K562 (cell line): ENCODE data around the gene DLGAP1. TPM values are rescaled to one million over a fixed set of nuclear protein-coding genes. Genes with fewer than 3 reads are reported as not detected.
A peak's percentile ranks its signal among the peaks of the same experiment; 100 is the strongest.

ENCODE experiments used
- CBX5 ChIP-seq: IDR thresholded peaks from 2 replicates; pipeline ENCODE4 v1.6.1; 2014; ENCODE audit warnings: low read depth, borderline replicate concordance
- CREB1 ChIP-seq, 2 experiments: sonication (generic) in 1 of 2; formaldehyde crosslinking in 1 of 2; IDR thresholded peaks; 2 replicates each; pipeline versions ENCODE4 v1.6.1 to v1.8.0; 2012 to 2022; ENCODE audit warnings: inconsistent platforms in 1 of 2, mild to moderate bottlenecking in 1 of 2, missing genetic modification reagents in 1 of 2, moderate library complexity in 1 of 2
- GABPB2 ChIP-seq: fragments of 250-450 bp; sonication (Bioruptor Pico); conservative IDR thresholded peaks from 2 replicates; pipeline ENCODE4 v1.5.1; 2021; ENCODE audit warnings: mild to moderate bottlenecking
- GATAD2B ChIP-seq: fragments of 450-650 bp; IDR thresholded peaks from 2 replicates; pipeline ENCODE4 v1.6.1; 2017; ENCODE audit warnings: mild to moderate bottlenecking, borderline replicate concordance
- HDAC2 ChIP-seq: fragments of 450-650 bp; IDR thresholded peaks from 2 replicates; pipeline ENCODE4 v1.6.1; 2016; ENCODE audit warnings: mild to moderate bottlenecking
- HMGN3 ChIP-seq: IDR thresholded peaks from 2 replicates; pipeline ENCODE4 v1.6.1; 2011; ENCODE audit warnings: borderline replicate concordance, low read depth, mild to moderate bottlenecking, mixed read lengths, low read length; ENCODE audit not compliant: insufficient read length; ENCODE audit errors: extremely low read depth
- HNRNPK ChIP-seq: fragments of 200-400 bp; formaldehyde crosslinking; IDR thresholded peaks from one replicate; pipeline ENCODE4 v1.6.1; 2018; ENCODE audit warnings: mild to moderate bottlenecking, low read depth, low read length; ENCODE audit not compliant: poor library complexity, severe bottlenecking
- KHSRP ChIP-seq: fragments of 450-650 bp; IDR thresholded peaks from 2 replicates; pipeline ENCODE4 v1.6.1; 2017
- MED1 ChIP-seq: sonication (generic); formaldehyde crosslinking; IDR thresholded peaks from 2 replicates; pipeline ENCODE4 v1.8.1; 2023; ENCODE audit warnings: missing genetic modification reagents, borderline replicate concordance
- MXI1 ChIP-seq: IDR thresholded peaks from 2 replicates; pipeline ENCODE4 v1.6.1; 2011; ENCODE audit warnings: low read depth, mild to moderate bottlenecking, improper control_type of control experiment, low read length
- NR2C1 ChIP-seq, 2 experiments: fragments of 450-650 bp; IDR thresholded peaks; 2 replicates each; pipeline ENCODE4 v1.6.1; 2017; ENCODE audit warnings: mild to moderate bottlenecking in 2 of 2, antibody characterized with exemption in 1 of 2, inconsistent platforms in 1 of 2, missing compliant biosample characterization in 1 of 2, missing genetic modification characterization in 1 of 2
- RBM15 ChIP-seq: fragments of 200-400 bp; formaldehyde crosslinking; IDR thresholded peaks from 2 replicates; pipeline ENCODE4 v1.6.1; 2018; ENCODE audit warnings: mild to moderate bottlenecking, low read length, moderate library complexity; ENCODE audit not compliant: insufficient read depth
- RBM39 ChIP-seq: fragments of 200-400 bp; formaldehyde crosslinking; optimal IDR thresholded peaks from 2 replicates; pipeline ENCODE3; 2018; ENCODE audit warnings: low read depth, low read length
- ZNF324 ChIP-seq: fragments of 250-450 bp; sonication (Bioruptor Pico); IDR thresholded peaks from 2 replicates; pipeline ENCODE4 v1.4.0; 2020; ENCODE audit warnings: mild to moderate bottlenecking
- ZNF589 ChIP-seq: fragments of 200-800 bp; sonication (Bioruptor generic); IDR thresholded peaks from 2 replicates; pipeline ENCODE4 v1.6.1; 2016; ENCODE audit warnings: low read depth, missing genetic modification characterization, missing compliant biosample characterization
- polyA plus RNA-seq, 8 experiments: library from polyadenylated mRNA; depleted of rRNA in 4 of 8; stranded (reverse) in 5 of 8; unstranded in 3 of 8; fragments of >200 nt; fragmentation: Nextera tagmentation in 2 of 8; fragmentation: Illumina TruSeq in 1 of 8; extraction: Ambion mirVana in 2 of 8; extraction: Trizol in 1 of 8; gene quantifications; 2 replicates each; pipeline versions ENCODE4 v1.2.1 to v1.2.3, GENCODE V29; 2011 to 2014; ENCODE audit warnings: inconsistent platforms in 1 of 8, missing spikeins in 1 of 8
- total RNA-seq, 7 experiments: library from RNA; depleted of rRNA in 6 of 7; stranded (reverse); fragments of >200 nt in 6 of 7; fragmentation: Illumina TruSeq in 2 of 7; extraction: Trizol in 2 of 7; gene quantifications; 2 replicates each; pipeline versions ENCODE4 v1.2.1 to v1.2.3, GENCODE V29; 2011 to 2021; ENCODE audit warnings: low replicate concordance in 1 of 7
- TF ChIP-seq, protein P1 (sequence below): sonication (generic); formaldehyde crosslinking; IDR thresholded peaks from 2 replicates; pipeline ENCODE4 v1.8.1; 2023; ENCODE audit warnings: missing genetic modification reagents, mild to moderate bottlenecking, borderline replicate concordance
- TF ChIP-seq, protein P2 (sequence below): IDR thresholded peaks from 2 replicates; pipeline ENCODE4 v1.6.1; 2012; ENCODE audit warnings: low read depth, low read length, improper control_type of control experiment, borderline replicate concordance
- TF ChIP-seq, protein P3 (sequence below): fragments of 200-400 bp; formaldehyde crosslinking; IDR thresholded peaks from 2 replicates; pipeline ENCODE4 v1.6.1; 2017; ENCODE audit warnings: mild to moderate bottlenecking, low read depth, low read length, moderate library complexity

The DLGAP1 gene
- total and polyA plus RNA-seq, 9 of the 15 experiments (the other 6 are each of a cell fraction or from before 2014, with no cell fraction given): 0.04 to 0.22 (median 0.08) TPM

DNA sequence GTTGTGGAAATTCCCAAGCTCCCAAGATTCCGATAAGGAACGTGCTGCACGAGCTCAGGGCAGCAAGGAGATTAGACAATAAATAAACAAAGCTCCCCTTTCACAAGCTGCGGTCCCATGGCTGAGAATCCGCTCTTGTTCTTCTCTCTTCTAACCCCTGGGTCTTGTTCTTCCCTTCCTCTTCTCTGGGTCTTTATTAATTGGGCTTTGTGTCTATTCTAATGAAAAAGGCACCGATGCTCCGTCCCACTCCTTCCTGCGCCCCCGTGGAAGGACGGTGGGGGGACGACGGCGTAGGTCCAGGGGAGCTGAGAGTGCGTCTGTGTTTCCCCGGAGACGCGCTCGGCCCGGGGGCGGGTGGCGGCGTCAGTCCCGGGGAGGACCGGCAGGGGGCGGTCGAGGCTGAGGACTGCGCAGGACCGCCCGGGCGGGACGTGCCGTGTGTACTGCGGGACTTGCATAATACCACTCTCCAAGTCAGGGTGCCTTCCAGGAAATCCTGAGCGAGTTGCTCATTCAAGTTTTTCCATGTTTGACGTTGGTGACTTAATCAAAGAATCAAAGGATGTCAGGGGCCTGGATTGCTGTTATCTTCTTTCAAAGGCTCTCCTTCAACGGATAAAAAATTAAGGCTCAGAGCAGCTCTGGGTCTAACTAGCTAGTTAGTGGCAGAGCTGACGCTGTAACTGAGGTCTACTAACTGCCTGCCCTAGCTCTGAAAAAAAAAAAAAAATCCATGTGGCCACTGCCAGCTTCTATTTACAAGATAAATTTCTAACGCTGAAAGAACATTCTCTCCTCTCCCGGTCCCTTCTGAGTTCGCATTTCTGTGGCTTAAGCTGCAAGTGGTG, 683.8 kb downstream of the DLGAP1 start (continued):
- TF ChIP-seq CBX5 (no peak; the same call in 1 of the 2 replicates), MED1 (CRISPR knock-in tag) (no peak), HDAC2 (no peak), GATAD2B (peak; percentile 60; the same call in 1 of the 2 replicates), NR2C1 (IDR thresholded peaks at IDR 0.05) (no peak), NR2C1 (tag; IDR thresholded peaks at IDR 0.05) (no peak), ZNF589 (no peak), ZNF324 (no peak), HMGN3 (no peak), KHSRP (no peak), MXI1 (no peak), RBM39 (no peak), GABPB2 (CRISPR knock-in tag) (no peak), HNRNPK (no peak), CREB1 (IDR thresholded peaks at IDR 0.05) (no peak), CREB1 (CRISPR knock-in tag; IDR thresholded peaks at IDR 0.05) (peak; percentile 79), RBM15 (no peak)
- TF ChIP-seq, protein P1, sequence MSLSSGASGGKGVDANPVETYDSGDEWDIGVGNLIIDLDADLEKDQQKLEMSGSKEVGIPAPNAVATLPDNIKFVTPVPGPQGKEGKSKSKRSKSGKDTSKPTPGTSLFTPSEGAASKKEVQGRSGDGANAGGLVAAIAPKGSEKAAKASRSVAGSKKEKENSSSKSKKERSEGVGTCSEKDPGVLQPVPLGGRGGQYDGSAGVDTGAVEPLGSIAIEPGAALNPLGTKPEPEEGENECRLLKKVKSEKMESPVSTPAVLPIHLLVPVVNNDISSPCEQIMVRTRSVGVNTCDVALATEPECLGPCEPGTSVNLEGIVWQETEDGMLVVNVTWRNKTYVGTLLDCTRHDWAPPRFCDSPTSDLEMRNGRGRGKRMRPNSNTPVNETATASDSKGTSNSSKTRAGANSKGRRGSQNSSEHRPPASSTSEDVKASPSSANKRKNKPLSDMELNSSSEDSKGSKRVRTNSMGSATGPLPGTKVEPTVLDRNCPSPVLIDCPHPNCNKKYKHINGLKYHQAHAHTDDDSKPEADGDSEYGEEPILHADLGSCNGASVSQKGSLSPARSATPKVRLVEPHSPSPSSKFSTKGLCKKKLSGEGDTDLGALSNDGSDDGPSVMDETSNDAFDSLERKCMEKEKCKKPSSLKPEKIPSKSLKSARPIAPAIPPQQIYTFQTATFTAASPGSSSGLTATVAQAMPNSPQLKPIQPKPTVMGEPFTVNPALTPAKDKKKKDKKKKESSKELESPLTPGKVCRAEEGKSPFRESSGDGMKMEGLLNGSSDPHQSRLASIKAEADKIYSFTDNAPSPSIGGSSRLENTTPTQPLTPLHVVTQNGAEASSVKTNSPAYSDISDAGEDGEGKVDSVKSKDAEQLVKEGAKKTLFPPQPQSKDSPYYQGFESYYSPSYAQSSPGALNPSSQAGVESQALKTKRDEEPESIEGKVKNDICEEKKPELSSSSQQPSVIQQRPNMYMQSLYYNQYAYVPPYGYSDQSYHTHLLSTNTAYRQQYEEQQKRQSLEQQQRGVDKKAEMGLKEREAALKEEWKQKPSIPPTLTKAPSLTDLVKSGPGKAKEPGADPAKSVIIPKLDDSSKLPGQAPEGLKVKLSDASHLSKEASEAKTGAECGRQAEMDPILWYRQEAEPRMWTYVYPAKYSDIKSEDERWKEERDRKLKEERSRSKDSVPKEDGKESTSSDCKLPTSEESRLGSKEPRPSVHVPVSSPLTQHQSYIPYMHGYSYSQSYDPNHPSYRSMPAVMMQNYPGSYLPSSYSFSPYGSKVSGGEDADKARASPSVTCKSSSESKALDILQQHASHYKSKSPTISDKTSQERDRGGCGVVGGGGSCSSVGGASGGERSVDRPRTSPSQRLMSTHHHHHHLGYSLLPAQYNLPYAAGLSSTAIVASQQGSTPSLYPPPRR: peak; percentile 51; the same call in 1 of the 2 replicates
- TF ChIP-seq, protein P2, sequence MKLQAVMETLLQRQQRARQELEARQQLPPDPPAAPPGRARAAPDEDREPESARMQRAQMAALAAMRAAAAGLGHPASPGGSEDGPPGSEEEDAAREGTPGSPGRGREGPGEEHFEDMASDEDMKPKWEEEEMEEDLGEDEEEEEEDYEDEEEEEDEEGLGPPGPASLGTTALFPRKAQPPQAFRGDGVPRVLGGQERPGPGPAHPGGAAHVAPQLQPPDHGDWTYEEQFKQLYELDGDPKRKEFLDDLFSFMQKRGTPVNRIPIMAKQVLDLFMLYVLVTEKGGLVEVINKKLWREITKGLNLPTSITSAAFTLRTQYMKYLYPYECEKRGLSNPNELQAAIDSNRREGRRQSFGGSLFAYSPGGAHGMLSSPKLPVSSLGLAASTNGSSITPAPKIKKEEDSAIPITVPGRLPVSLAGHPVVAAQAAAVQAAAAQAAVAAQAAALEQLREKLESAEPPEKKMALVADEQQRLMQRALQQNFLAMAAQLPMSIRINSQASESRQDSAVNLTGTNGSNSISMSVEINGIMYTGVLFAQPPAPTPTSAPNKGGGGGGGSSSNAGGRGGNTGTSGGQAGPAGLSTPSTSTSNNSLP: no peak
- TF ChIP-seq, protein P3, sequence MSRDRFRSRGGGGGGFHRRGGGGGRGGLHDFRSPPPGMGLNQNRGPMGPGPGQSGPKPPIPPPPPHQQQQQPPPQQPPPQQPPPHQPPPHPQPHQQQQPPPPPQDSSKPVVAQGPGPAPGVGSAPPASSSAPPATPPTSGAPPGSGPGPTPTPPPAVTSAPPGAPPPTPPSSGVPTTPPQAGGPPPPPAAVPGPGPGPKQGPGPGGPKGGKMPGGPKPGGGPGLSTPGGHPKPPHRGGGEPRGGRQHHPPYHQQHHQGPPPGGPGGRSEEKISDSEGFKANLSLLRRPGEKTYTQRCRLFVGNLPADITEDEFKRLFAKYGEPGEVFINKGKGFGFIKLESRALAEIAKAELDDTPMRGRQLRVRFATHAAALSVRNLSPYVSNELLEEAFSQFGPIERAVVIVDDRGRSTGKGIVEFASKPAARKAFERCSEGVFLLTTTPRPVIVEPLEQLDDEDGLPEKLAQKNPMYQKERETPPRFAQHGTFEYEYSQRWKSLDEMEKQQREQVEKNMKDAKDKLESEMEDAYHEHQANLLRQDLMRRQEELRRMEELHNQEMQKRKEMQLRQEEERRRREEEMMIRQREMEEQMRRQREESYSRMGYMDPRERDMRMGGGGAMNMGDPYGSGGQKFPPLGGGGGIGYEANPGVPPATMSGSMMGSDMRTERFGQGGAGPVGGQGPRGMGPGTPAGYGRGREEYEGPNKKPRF: no peak
